ENCODE results near the gene LSAMP.

The LSAMP gene

GRCh38 chr3:116429479-116430269, 15.6 kb downstream of the LSAMP start:
- DNase-seq, result no peak

DNA sequence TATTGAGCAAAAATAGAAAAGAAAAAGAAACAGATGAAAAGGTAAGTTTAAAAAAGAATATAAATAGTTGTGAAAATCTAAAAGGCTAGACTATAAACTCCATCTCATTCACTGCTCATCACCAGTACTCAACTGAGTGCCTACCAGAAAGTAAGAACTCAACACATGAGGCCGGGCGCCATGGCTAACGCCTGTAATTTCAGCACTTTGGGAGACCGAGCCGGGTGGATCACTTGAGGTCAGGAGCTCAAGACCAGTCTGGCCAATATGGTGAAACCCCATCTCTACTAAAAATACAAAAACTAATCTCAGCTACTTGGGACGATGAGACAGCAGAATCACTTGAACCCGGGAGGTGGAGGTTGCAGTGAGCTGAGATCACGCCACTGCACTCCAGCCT, 19.3 kb downstream of the LSAMP start:
- DNase-seq, result no peak

DNA sequence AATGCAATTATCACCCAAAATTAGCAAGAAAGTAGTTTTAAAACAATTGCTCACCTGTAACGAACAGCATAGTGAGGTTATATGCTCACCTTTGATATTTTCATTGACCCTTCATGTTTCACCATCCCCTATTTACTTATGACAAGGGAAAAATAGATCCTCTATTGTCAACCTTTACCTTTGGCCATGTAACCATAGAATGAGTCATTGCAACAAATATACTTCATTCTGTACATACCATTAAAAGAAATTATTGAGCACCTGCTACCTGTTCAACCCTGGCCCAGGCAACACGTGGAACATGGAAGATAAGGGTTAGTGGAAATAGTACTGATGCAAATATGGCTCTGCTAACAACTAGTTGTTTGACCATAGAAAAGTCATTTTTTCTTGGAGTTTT, 20.2 kb downstream of the LSAMP start:
- no peak for DNase-seq

- DNase-seq, result no peak
These were observed 21.3 kb downstream of the LSAMP start for GRCh38 chr3:116423945-116424344.

- DNase-seq, result no peak
These were observed 21.9 kb downstream of the LSAMP start for GRCh38 chr3:116423374-116423773.

DNA sequence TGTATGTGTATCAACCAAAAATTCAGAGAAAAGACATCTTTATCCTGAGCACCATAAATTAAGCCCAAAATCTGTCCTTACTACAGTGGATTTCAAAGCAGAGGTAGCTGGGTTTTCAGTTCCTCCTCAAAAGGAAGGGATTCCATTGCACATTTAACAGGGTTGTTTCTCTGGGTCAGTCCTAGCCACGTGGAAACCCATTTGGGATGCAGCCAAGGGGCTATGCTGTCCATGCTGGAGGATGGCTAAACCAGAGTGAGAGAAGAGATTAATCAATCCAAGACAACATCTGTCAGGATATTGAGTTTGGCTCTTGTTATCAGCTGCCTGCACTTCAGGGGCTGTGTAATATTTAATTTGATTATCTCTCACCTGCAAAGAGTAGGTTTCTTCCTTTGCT, 28.1 kb downstream of the LSAMP start:
- no peak for DNase-seq

GRCh38 chr3:116413319-116413718, 32.0 kb downstream of the LSAMP start:
- no peak for DNase-seq

GRCh38 chr3:116408473-116408872, 36.8 kb downstream of the LSAMP start:
- DNase-seq, result no peak

DNA sequence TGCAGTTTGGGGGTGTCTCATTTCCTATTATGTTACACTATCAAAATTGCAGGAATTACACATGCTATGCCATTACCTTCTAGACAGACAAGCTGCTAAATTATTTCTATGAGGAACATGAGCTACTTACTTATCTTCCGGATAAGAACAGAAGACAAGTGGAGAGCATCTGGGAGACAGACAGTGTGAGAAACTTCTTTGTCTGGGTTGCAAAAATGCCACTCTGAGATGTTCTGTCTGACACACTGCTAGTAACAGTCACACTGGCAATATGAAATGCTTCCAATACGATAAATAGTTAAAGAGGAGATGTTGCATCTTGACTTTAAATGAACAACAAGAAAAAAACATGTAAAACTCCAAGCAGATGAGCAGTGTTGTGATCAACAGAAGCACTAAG, 40.1 kb downstream of the LSAMP start:
- DNase-seq, result no peak

DNA sequence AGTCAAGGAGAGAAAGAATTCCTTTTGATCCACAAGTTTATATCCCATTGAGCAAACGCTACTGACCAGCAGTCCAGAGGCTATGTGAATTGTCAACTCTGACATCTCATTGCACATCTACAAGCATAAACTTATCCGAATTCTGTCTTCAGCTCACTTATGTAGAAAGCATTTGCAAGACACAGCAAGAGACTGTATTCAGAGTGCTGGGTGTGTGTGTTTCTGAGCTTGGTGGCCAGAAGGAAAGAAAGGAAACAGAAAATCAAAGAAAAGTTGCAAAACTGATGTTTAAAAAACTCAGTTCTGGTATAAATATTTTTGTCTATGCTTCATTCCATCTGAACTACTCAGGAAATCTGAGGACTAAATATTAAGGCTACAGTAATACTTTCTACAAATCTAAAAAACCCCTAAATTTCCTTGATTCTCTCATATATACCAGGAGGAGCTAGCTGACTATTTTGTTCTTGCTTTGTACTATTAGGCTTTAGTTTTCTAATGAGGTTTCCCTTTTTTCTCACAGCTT, 45.5 kb downstream of the LSAMP start:
- no peak for DNase-seq

GRCh38 chr3:116394365-116394764, 50.9 kb downstream of the LSAMP start:
- DNase-seq, result no peak

GRCh38 chr3:116393199-116393598, 52.1 kb downstream of the LSAMP start:
- DNase-seq, result no peak

DNA sequence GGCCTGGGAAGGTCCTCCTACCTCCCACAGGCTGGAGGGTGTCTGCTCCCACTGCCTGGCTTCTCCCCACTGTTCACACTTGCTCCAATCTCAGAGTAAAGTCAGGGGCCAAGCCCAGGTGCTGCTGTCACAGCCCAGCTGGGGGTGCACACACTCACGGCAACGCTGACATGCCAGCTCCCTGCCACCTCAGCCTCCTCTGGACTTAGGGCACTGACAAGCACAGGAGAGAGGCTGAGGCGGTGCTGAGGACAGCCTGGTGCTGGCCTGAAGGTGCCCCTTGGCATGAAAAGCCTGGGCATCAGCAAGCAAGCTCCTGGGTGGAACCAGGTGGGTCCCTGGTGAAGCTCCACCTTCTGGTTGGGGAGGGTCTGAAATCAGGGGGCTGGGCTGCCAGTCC, 53.0 kb downstream of the LSAMP start:
- no peak for DNase-seq

- no peak for DNase-seq
These were observed 53.7 kb downstream of the LSAMP start for GRCh38 chr3:116391296-116392201.

GRCh38 chr3:116390318-116390717, 55.0 kb downstream of the LSAMP start:
- no peak for DNase-seq

- no peak for DNase-seq
These were observed 56.4 kb downstream of the LSAMP start for GRCh38 chr3:116388867-116389385.

- DNase-seq, result no peak
These were observed 59.1 kb downstream of the LSAMP start for GRCh38 chr3:116386168-116386567.

DNA sequence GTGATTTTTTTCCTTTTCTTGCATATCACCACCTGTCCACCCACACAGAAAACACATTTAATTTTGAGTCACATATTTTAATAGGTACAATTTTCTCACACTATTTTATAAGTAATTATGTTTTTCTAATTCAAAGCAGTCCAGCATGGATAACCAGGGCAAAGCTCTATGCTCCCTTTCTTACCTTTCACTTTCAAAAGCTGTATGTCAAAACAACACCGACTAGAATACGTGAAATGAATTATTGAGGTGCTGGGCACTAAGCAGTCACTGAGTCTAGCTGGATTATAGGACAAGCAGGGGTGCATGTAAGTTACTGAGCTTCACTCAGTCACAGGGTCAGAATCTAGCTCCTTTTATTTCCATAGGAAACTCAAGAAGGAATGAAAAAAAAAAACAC, 60.6 kb downstream of the LSAMP start:
- DNase-seq, result no peak

DNA sequence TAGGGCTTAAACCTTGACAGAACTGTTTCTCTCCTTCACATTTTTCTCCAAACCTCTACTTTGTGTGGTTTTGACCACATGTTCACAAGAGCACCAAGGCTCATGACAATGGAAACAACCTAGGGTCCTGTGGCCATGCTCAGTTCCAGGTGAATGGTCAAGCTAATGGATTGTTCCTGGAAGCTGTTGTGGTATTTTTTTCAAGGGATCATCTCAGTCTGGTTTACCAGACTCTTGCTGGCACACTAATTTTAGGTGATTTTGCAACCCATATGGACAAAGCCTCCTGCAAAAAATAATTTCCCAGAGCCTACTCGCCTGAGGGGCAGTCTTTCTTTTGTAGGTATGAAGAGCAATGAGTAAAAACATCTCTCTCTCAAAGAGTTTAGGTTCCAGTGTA, 67.2 kb downstream of the LSAMP start:
- no peak for DNase-seq

DNA sequence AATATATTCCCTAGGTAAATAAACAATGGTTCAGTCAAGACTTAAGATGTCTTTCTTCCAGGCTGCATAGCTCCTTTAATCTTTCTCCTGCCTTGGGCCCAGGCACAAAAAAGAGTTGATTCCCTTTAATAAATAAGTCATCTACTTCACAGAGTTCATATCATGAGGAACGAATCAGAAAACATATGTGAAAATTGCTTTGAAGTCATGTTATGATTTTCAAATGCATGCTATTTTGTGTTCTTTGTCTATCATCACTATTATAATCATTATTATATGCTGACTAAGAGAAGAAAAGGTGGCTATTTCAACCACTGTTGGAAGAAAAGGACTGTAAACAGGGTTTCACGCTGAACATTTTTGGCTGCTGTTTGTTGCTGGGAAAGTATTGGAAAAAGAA, 70.4 kb downstream of the LSAMP start:
- no peak for DNase-seq

DNA sequence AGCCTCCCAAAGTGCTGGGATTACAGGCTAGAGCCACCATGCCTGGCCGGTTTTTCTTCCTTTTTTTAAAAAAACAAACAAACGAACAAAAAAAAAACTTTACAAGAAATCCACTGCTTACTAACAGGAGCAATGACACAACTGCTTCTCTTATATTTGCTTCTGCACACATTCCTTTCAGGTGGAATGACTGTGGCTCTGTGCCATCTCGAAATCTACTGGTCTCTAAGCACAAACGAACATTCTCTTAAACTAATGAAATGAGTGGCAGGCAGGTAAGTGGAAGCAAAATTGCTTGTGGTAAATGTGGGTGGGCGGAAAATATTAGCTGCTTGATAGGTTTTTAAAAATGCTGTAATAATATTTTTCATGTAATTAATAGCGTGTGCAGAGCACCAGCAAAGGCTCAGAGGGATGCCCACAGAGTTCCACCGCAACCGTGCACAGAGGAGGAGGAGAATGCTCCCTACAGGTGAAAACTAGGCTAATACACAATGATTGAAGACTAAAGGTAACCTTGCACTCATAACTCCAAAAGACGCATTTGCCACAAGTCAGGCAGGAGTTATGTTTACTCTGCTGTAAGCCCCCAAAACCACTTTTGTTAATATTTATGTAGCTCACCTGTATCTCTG, 77.4 kb downstream of the LSAMP start:
- DNase-seq, result no peak

- DNase-seq, result no peak
These were observed 89.2 kb downstream of the LSAMP start for GRCh38 chr3:116356056-116356455.

DNA sequence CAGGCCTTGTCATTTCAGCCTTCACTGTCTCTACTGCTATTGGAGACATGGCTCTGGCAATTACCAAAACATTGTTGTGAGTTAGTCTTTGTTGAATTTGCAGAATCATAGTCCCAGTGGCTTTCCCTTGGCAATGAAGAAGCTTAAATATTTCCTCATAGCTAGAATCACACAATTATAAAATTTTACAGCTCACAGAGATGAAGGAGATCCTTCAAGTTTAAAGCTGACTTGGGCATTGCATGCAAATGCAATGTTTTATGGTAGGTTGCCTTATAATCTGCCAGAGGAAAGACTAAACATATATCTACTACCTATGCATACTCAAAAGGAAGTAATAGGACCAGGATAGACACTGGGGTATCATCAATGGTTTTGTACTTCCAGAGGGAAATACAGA, 90.9 kb downstream of the LSAMP start:
- DNase-seq, result no peak

Data from activated T-cell treated with anti-CD3 and anti-CD28 coated beads for 4 hours (primary cell).